ENCODE data around the gene HAPLN2. TPM values are rescaled to one million over a fixed set of nuclear protein-coding genes. Genes with fewer than 3 reads are reported as not detected.
"Not testable (repeated sequence)": the region's sequence is repeated elsewhere in the genome, so short reads cannot be mapped to it uniquely, and the experiment has no call there.

The HAPLN2 gene
- total and polyA plus RNA-seq, 12 donors = 0.17 to 3.1 (median 1.1) TPM; not detected in 4

GRCh38 chr1:156625436-156626078 is 6.3 kb downstream of the HAPLN2 start:
- Histone ChIP-seq H3K27me3 (peaks cover 44% of the 10 kb centered on the region), H3K36me3 (replicated peaks in 1 of 2) (no peaks in the 10 kb centered on the region), H3K4me1 (replicated peaks in 1 of 2) (peaks cover 0 to 23% of the 10 kb centered on the region in 2 donors), H3K9me3 (replicated peaks in 1 of 3) (no peaks in the 10 kb centered on the region), H3K4me3 (peak overlapping the region in 1 of 4 donors; percentile 46), H3K27ac (no peak overlapping the region)
- 1 to 2% (median 1%) methylated on average over 29 to 45 of the region's 45 CpGs for WGBS, 4 donors
- no peak for TF ChIP-seq POLR2A (IDR thresholded peaks at IDR 0.05)
- peak; percentile 66 to 86 (median 73) for TF ChIP-seq CTCF (IDR thresholded peaks at IDR 0.05)
- intact Hi-C loops (cut with DNase I) = loop anchor here in 1 of 2 donors (2.0 kb wide), 1 partner anchor 31 kb away; no protein-coding TSS in a partner anchor
- peak in 6 of 7 donors; percentile 46 to 74 (median 56) for DNase-seq

DNA sequence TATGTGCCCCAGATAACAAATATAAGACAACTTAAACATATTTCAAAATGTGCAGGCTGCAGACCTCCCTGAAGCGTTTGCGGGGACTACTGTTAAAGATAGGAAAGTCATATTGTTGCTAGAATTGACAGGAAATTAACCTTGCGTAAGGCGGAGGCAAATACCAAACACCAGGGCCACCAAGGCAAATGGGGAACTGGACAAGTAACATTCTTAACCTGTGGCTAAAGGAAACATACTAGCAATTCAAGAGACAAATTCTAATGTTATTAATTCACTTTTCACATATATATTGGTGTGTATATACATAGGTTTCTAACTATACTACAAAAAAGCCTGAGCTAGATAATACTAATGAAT is 6.8 kb downstream of the HAPLN2 start:
- Histone ChIP-seq H3K4me1 (replicated peaks in 1 of 2) (peaks cover 0 to 23% of the 10 kb centered on the region in 2 donors), H3K36me3 (replicated peaks in 1 of 2) (no peaks in the 10 kb centered on the region), H3K27ac (no peak overlapping the region), H3K27me3 (peaks cover 43% of the 10 kb centered on the region), H3K9me3 (replicated peaks in 1 of 3) (no peaks in the 10 kb centered on the region), H3K4me3 (no peak overlapping the region)
- 41 to 43% (median 42%) methylated on average over 4 of the region's 4 CpGs for WGBS, 4 donors
- TF ChIP-seq POLR2A (IDR thresholded peaks at IDR 0.05) (no peak), CTCF (IDR thresholded peaks at IDR 0.05) (peak in 2 of 6 experiments; percentile 20 to 48)
- intact Hi-C loops (cut with DNase I) = loop anchor here in 1 of 2 donors (2.0 kb wide), 1 partner anchor 31 kb away; no protein-coding TSS in a partner anchor
- DNase-seq = no peak

GRCh38 chr1:156627313-156627880 is 8.2 kb downstream of the HAPLN2 start:
- DNase-seq = peak in 5 of 7 donors; percentile 30 to 80 (median 54)
- Histone ChIP-seq H3K4me3 (no peak overlapping the region), H3K36me3 (replicated peaks in 1 of 2) (no peaks in the 10 kb centered on the region), H3K27ac (no peak overlapping the region), H3K9me3 (replicated peaks in 1 of 3) (no peaks in the 10 kb centered on the region), H3K4me1 (replicated peaks in 1 of 2) (peaks cover 0 to 23% of the 10 kb centered on the region in 2 donors), H3K27me3 (peaks cover 55% of the 10 kb centered on the region)
- intact Hi-C loops (cut with DNase I) = loop anchor here in 1 of 2 donors (2.0 kb wide), 1 partner anchor 29 kb away; no protein-coding TSS in a partner anchor
- WGBS, 4 donors = 70 to 85% (median 75%) methylated on average over 2 of the region's 2 CpGs
- TF ChIP-seq CTCF (IDR thresholded peaks at IDR 0.05) (peak; percentile 38 to 67 (median 64)), POLR2A (IDR thresholded peaks at IDR 0.05) (no peak)

DNA sequence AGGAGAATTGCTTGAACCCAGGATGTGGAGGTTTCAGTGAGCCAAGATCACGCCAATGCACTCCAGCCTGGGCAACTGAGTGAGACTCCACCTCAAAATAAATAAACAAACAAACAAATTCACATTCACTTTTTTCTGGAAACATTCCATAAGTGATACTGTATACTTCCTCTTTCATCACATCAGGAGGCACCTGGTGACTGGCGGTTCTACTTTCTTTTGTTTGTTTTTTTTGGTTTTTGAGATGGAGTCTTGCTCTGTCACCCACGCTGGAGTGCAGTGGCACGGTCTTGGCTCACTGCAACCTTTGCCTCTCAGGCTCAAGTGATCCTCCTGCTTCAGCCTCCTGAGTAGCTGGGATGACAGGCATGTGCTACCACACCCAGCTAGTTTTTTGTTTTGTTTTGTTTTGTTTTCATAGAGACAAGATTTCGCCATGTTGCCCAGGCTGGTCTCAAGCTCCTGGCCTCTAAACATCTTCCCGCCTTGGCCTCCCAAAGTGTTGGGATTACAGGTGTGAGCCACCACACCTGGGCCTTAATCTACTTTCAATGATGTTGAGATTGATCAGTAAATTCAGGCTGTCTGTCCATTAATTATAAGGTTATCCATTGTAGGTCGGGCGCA is 10.7 kb downstream of the HAPLN2 start:
- TF ChIP-seq CTCF (IDR thresholded peaks at IDR 0.05) = no peak
- no peak for TF ChIP-seq POLR2A (IDR thresholded peaks at IDR 0.05)
- H3K27ac ChIP-seq = no peak overlapping the region
- H3K36me3 ChIP-seq (replicated peaks in 1 of 2) = no peaks in the 10 kb centered on the region
- no peak overlapping the region for H3K4me3 ChIP-seq
- H3K4me1 ChIP-seq (replicated peaks in 1 of 2) = peaks cover 0 to 11% of the 10 kb centered on the region in 2 donors
- intact Hi-C loops (cut with DNase I) = no loop called here
- no peak for DNase-seq
- no peaks in the 10 kb centered on the region for H3K9me3 ChIP-seq (replicated peaks in 1 of 3)
- WGBS, 4 donors = 71 to 88% (median 80%) methylated on average over 8 of the region's 8 CpGs
- H3K27me3 ChIP-seq = peaks cover 49% of the 10 kb centered on the region

- H3K4me3 ChIP-seq; H3K36me3 ChIP-seq (replicated peaks in 1 of 2); intact Hi-C loops (cut with DNase I); H3K27ac ChIP-seq; H3K4me1 ChIP-seq (replicated peaks in 1 of 2); H3K9me3 ChIP-seq (replicated peaks in 1 of 3); DNase-seq: not testable (repeated sequence)
- WGBS, 4 donors = 48 to 58% (median 53%) methylated on average over 9 of the region's 9 CpGs
- peaks cover 45% of the 10 kb centered on the region for H3K27me3 ChIP-seq
Observed at GRCh38 chr1:156631152-156631551, 11.9 kb downstream of the HAPLN2 start.

Measured in adrenal gland (tissue), 12 donors.